ENCODE data around the gene ATXN1.

The ATXN1 gene

GRCh38 chr6:16765235-16765634 lies 4.0 kb upstream of the ATXN1 start:
- DNase-seq (ENCODE audit: low read depth): no peak
- no peak overlapping the region for H3K4me3 ChIP-seq (ENCODE audit: low read depth, low read length)

DNA sequence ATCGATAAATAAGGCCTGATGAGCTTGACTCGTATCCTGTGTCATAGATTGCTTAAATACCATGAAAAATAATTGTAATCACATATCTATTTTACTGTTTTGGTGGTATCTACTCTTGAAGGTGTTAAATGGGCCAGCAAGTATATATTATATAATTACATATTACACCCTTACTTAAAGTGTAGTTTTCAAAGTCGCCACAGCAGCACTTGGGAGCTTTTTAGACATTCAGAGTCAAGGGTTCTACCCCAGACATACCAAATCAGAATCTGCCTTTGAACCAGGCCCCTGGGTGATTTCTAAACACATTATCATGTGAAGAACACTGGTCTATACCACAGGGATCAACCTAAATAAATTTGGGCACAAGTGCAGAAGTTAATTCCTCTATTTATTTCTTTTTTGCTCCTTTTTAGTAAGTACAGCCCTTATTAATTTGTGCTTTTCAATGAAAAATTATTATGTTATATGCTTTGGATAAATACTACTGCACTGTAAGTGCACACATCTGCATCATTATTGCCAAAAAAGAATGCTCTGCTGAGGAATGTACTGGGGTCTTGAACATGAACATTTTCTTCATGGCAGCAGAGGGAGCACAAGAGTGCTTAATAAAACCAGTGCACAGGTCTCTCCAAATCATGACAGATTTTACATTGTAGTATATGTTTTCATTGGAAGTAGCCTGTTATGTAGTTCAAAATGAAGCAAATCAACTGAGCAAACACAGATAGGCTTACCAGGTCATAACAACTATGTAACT lies 3.1 kb upstream of the ATXN1 start:
- no peak overlapping the region for H3K4me3 ChIP-seq (ENCODE audit: low read depth, low read length)
- DNase-seq (ENCODE audit: low read depth): no peak

DNA sequence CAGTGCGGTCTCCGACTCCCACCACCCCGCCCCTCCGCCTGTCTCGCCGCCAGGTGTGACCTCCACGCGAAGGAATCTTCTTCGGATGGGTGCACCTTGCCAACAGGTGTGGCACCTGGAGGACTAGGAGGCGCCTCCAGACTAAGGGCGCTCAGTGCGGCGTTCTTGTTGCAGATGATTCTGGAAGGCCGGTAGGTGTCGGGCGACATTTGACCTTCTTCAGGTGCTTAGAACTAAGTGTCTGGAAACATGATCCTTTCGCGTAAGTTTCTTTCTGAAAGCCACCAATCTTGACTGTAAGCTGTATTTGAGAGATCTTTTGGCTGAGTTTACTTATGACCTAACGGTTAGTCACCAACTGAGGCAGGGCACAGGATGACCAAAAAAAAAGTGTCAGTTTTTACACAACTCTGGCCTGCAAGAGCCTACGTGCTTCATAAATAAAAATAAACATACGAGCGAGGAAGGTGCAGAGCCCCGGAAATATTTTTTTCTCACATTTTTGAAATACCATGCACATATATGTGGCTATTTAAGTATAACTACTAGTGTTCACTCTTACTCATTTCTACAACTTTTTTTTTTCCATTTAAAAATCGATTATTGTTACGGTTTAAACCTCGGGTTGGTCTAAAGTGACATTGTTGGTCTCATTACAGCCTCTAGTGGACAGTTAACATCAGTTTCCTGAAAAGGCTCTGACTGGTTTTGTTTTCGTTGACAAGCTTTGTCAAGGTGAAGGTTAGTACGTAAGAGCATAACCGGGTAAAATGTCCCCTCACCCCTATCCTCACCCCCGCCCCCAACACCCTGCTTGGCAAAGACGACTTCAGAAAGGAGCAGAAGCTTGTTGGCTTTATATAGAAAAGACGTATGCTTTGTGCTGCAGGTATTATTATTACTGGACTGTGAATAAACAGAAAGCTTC lies 1.6 kb upstream of the ATXN1 start:
- H3K4me3 ChIP-seq (ENCODE audit: low read depth, low read length): peak overlapping the region; percentile 87
- DNase-seq (ENCODE audit: low read depth): peak; percentile 83

- peak overlapping the region; percentile 87 for H3K4me3 ChIP-seq (ENCODE audit: low read depth, low read length)
- DNase-seq (ENCODE audit: low read depth): no peak
These were observed 949 bp upstream of the ATXN1 start for GRCh38 chr6:16762268-16762549.

- peak; percentile 78 for DNase-seq (ENCODE audit: low read depth)
- H3K4me3 ChIP-seq (ENCODE audit: low read depth, low read length): peak overlapping the region; percentile 87
These were observed 409 bp upstream of the ATXN1 start for GRCh38 chr6:16761471-16762267.

GRCh38 chr6:16759646-16760515 lies 1.4 kb downstream of the ATXN1 start:
- DNase-seq (ENCODE audit: low read depth): peak; percentile 76
- H3K4me3 ChIP-seq (ENCODE audit: low read depth, low read length): peak overlapping the region; percentile 87

- H3K4me3 ChIP-seq (ENCODE audit: low read depth, low read length): peak overlapping the region; percentile 87
- no peak for DNase-seq (ENCODE audit: low read depth)
These were observed 2.0 kb downstream of the ATXN1 start for GRCh38 chr6:16759181-16759645.

- no peak for DNase-seq (ENCODE audit: low read depth)
- H3K4me3 ChIP-seq (ENCODE audit: low read depth, low read length): peak overlapping the region; percentile 87
These were observed 2.9 kb downstream of the ATXN1 start for GRCh38 chr6:16758163-16758975.

DNA sequence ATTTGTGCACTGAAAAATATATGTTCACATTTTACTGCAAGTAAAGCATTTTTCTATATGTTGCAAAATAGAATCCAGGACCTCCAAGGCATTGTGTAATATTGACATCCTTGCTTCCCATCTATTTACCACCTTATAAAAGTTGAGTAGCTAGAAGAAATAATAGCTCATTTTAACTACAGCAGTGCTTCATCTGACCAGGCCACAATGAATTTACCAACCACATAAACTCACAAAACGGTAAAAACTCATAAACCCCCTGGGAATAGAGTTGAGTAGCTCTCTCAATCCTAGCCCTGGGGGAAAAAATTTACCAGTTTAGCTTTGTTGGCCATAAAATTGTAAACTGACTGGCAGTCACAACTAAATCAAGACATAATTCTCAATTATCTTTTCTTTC lies 3.9 kb downstream of the ATXN1 start:
- no peak for DNase-seq (ENCODE audit: low read depth)
- H3K4me3 ChIP-seq (ENCODE audit: low read depth, low read length): no peak overlapping the region

DNA sequence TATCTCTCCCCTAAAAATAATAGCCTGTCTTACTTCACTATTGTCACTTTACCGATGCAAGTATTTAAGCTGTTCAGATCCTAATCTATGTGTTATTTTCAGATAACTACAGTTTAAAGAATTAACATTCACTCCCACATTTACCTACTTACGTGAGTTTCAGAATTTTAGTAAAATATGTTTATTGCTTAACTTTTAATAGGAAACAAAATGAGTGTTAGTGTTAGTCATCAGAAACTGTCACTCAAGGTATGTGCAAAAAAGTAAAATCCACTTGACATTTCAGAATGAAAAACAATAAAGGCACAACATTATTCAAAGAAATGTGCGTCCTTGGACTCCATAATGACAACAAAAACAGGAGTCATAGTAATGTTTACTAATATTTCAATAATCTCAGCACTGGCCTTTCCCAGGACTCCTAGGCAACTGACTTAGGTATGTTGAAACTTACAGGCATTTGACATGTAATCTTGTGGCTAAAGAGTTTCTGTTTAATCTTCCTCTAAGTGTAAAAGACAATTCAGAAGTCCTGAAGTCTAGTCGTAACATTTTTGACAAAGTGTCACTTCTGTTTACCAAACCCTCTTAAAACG lies 4.5 kb downstream of the ATXN1 start:
- no peak for DNase-seq (ENCODE audit: low read depth)
- H3K4me3 ChIP-seq (ENCODE audit: low read depth, low read length): no peak overlapping the region

GRCh38 chr6:16755544-16755943 lies 5.7 kb downstream of the ATXN1 start:
- no peak overlapping the region for H3K4me3 ChIP-seq (ENCODE audit: low read depth, low read length)
- no peak for DNase-seq (ENCODE audit: low read depth)

GRCh38 chr6:16754876-16755275 lies 6.4 kb downstream of the ATXN1 start:
- no peak for DNase-seq (ENCODE audit: low read depth)
- H3K4me3 ChIP-seq (ENCODE audit: low read depth, low read length): no peak overlapping the region

DNA sequence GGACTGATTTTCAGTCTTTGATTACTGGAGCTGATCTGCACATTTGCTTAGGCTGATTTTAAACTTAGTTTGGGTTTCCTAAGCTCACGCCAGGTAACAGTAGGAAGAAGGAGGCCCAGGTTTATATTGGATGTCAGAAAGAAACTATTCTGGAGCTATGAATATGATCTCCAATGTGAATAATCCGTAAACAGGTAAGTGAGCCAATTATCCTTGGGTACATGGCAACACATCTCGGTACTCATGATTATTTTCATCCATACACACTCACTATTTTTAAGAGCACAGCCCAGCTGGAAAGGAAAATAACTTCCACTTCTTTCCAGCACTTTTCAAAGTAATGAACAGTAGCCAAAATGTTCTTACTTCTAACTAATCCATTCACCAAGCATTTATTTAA lies 7.0 kb downstream of the ATXN1 start:
- no peak overlapping the region for H3K4me3 ChIP-seq (ENCODE audit: low read depth, low read length)
- DNase-seq (ENCODE audit: low read depth): no peak

DNA sequence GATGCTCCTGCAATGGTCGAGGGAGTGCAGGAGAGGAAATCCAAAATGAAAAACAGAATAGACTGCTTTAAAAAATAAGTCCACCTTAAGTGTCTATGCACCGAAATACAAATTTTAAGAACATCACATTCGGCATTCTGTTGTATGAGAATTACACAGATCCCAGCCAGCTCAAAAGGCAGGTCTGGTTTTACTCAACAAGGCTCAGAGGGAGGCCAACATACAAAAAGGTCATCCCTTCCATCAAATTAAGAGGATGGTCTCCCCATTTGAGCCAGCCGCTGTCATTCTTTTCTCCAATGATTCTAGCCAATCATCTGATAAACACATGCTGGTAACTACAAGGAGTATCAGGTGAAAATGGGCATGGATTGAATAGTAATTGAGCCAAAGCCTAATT lies 7.9 kb downstream of the ATXN1 start:
- no peak for DNase-seq (ENCODE audit: low read depth)
- no peak overlapping the region for H3K4me3 ChIP-seq (ENCODE audit: low read depth, low read length)

- H3K4me3 ChIP-seq (ENCODE audit: low read depth, low read length): no peak overlapping the region
- peak; percentile 85 for DNase-seq (ENCODE audit: low read depth)
These were observed 8.9 kb downstream of the ATXN1 start for GRCh38 chr6:16752206-16752866.

DNA sequence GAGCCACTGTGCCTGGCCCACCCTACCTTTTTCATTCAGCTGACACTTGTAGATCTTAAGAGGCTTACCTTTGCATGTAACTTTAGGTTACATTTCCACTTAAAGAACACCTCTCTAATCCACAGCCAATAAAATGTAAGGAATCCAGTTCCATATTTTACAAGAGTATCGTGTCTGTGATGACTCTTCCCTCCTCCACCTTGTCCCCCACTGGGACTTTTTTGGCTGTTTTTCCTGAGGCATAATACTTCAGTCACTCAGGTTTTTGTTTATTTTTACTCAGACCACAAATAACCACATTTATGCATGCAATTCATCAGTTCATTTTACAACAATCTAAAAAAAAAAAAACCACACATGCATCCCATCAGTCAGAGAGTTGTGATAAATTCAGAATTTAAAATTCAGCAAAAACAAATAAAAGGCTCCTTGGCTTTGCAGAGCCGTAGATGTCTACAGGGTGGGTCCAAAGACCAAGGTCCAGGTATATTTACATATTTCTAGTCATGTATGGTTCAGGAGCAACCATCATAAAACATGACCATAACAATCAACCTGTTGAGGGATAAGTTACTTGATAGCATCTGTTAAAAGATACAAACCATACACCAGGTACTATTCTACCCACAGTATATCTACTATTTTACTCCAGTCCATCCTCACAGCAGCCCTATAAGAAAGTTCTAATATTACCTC lies 9.9 kb downstream of the ATXN1 start:
- H3K4me3 ChIP-seq (ENCODE audit: low read depth, low read length): no peak overlapping the region
- no peak for DNase-seq (ENCODE audit: low read depth)

DNA sequence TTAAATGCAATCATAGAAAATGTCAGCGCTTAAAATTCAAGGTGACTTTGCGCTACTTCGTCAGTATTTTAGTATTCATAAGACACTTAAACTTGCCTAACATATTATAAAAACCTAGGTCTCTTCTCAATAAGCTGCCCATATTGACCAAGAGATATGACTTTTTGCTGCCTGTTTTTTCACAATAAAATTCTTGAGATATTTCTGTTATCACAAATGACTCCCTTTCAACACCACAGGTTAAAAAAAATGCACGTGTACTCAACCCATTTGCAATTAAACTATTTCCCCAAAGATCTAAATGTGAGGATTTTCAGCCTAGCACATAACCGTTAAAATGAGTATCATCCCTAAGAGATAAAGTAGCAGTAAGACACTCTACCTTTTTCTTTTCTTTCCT lies 10.7 kb downstream of the ATXN1 start:
- H3K4me3 ChIP-seq (ENCODE audit: low read depth, low read length): no peak overlapping the region
- DNase-seq (ENCODE audit: low read depth): no peak
